PC-9 (cell line): ENCODE data around the gene THBD. TPM values are rescaled to one million over a fixed set of nuclear protein-coding genes. Genes with fewer than 3 reads are reported as not detected.

ENCODE experiments used
- BruUV-seq: library from RNA; stranded (reverse); fragments of 400-500 nt; replicated peaks from 2 replicates; lab custom pipeline; 2021; lab: Mats Ljungman, UMichigan
- CTCF ChIA-PET: fragments of 300-600 bp; sonication (Branson Sonifier 250); formaldehyde crosslinking; loops from one replicate; lab custom pipeline; 2022; ENCODE audit warnings: antibody characterized with exemption; lab: Charles Lee
- POLR2A ChIA-PET: fragments of 300-600 bp; sonication (Branson Sonifier 250); formaldehyde crosslinking; loops from one replicate; lab custom pipeline; 2022; ENCODE audit warnings: antibody characterized with exemption; ENCODE audit not compliant: unreplicated experiment; lab: Charles Lee
- DNase-seq, 2 experiments: peaks; one replicate each; pipeline versions ENCODE4 v3.0.0 to v3.0.0-alpha.2; 2015 to 2022; ENCODE audit warnings: mixed read lengths in 1 of 2
- H2AFZ ChIP-seq: fragments of 200-600 bp; sonication (generic); 2 replicates; pipeline ENCODE4 v1.8.1; 2017; ENCODE audit warnings: antibody characterized with exemption
- H3F3A ChIP-seq: fragments of 200-600 bp; sonication (generic); 2 replicates; pipeline ENCODE4 v1.8.1; 2017; ENCODE audit warnings: antibody characterized with exemption, mild to moderate bottlenecking, low read depth; ENCODE audit not compliant: insufficient read depth
- H3K27ac ChIP-seq: fragments of 200-600 bp; sonication (generic); 2 replicates; pipeline ENCODE4 v1.6.1; 2016; ENCODE audit warnings: mixed run types
- H3K27me3 ChIP-seq: fragments of 200-600 bp; sonication (generic); 2 replicates; pipeline ENCODE4 v1.6.1; 2016; ENCODE audit warnings: low read depth, mixed run types; ENCODE audit not compliant: insufficient read depth
- H3K36me3 ChIP-seq: fragments of 200-600 bp; sonication (generic); 2 replicates; pipeline ENCODE4 v1.6.1; 2016; ENCODE audit warnings: low read depth, mixed run types
- H3K4me1 ChIP-seq: fragments of 200-600 bp; sonication (generic); replicated peaks from 2 replicates; pipeline ENCODE4 v1.6.1; 2016; ENCODE audit warnings: mixed run types; ENCODE audit not compliant: insufficient read depth
- H3K4me2 ChIP-seq: fragments of 200-600 bp; sonication (generic); 2 replicates; pipeline ENCODE4 v1.6.1; 2017; ENCODE audit warnings: mixed run types
- H3K4me3 ChIP-seq: fragments of 200-600 bp; sonication (generic); 2 replicates; pipeline ENCODE4 v1.6.1; 2016; ENCODE audit warnings: mixed run types
- H3K79me2 ChIP-seq: fragments of 200-600 bp; sonication (generic); 2 replicates; pipeline ENCODE4 v1.6.1; 2017; ENCODE audit warnings: low read depth, mixed run types
- H3K9me2 ChIP-seq: fragments of 200-600 bp; sonication (generic); 2 replicates; pipeline ENCODE4 v1.8.1; 2017; ENCODE audit warnings: mild to moderate bottlenecking; ENCODE audit not compliant: insufficient read depth
- H3K9me3 ChIP-seq: fragments of 200-600 bp; sonication (generic); 2 replicates; pipeline ENCODE4 v1.8.1; 2016; ENCODE audit warnings: low read depth; ENCODE audit not compliant: insufficient read depth
- H4K20me1 ChIP-seq: fragments of 200-600 bp; sonication (generic); 2 replicates; pipeline ENCODE4 v1.8.1; 2017; ENCODE audit not compliant: insufficient read depth
- EZH2 ChIP-seq: fragments of 200-600 bp; sonication (generic); IDR thresholded peaks from 2 replicates; pipeline ENCODE4 v1.8.0; 2017; ENCODE audit warnings: antibody characterized with exemption, low read depth
- intact Hi-C: fragments of 100-400 bp; cut with micrococcal nuclease; formaldehyde crosslinking; loops from one replicate; pipeline ENCODE4 v1.10.0; 2022; ENCODE audit not compliant: unreplicated experiment
- total RNA-seq: library from RNA; stranded (reverse); gene quantifications from 2 replicates; pipeline ENCODE4 v1.2.3, GENCODE V29; 2021
- TF ChIP-seq, protein P1 (sequence below): fragments of 200-600 bp; sonication (generic); conservative IDR thresholded peaks from 2 replicates; pipeline ENCODE4 v1.6.1; 2017; ENCODE audit warnings: mixed run types, antibody characterized with exemption, mild to moderate bottlenecking, moderate library complexity

The THBD gene
- total RNA-seq, 1 experiment from 2014 or later, result 1.7 TPM

- ChIA-PET POLR2A (no interaction called here), CTCF (no interaction called here)
- Histone ChIP-seq H3K79me2 (no peaks in the 10 kb centered on the region), H3K4me3 (no peak overlapping the region), H3K4me2 (no peak overlapping the region), H3K27ac (no peak overlapping the region), H4K20me1 (no peaks in the 10 kb centered on the region), H3K9me2 (no peaks in the 10 kb centered on the region), H3K9me3 (no peaks in the 10 kb centered on the region), H3K4me1 (no peaks in the 10 kb centered on the region), H2AFZ (no peak overlapping the region), H3K36me3 (no peaks in the 10 kb centered on the region), H3F3A (no peaks in the 10 kb centered on the region), H3K27me3 (peaks cover 3% of the 10 kb centered on the region; the same call in 1 of the 2 replicates)
- no TSS peak for BruUV-seq
- TF ChIP-seq, protein P1, sequence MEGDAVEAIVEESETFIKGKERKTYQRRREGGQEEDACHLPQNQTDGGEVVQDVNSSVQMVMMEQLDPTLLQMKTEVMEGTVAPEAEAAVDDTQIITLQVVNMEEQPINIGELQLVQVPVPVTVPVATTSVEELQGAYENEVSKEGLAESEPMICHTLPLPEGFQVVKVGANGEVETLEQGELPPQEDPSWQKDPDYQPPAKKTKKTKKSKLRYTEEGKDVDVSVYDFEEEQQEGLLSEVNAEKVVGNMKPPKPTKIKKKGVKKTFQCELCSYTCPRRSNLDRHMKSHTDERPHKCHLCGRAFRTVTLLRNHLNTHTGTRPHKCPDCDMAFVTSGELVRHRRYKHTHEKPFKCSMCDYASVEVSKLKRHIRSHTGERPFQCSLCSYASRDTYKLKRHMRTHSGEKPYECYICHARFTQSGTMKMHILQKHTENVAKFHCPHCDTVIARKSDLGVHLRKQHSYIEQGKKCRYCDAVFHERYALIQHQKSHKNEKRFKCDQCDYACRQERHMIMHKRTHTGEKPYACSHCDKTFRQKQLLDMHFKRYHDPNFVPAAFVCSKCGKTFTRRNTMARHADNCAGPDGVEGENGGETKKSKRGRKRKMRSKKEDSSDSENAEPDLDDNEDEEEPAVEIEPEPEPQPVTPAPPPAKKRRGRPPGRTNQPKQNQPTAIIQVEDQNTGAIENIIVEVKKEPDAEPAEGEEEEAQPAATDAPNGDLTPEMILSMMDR, result no peak
- TF ChIP-seq EZH2, result no peak
- DNase-seq, result no peak
- intact Hi-C loops, result no loop called here
Measured at GRCh38 chr20:22998476-22998875, 51.0 kb downstream of the THBD start.

DNA sequence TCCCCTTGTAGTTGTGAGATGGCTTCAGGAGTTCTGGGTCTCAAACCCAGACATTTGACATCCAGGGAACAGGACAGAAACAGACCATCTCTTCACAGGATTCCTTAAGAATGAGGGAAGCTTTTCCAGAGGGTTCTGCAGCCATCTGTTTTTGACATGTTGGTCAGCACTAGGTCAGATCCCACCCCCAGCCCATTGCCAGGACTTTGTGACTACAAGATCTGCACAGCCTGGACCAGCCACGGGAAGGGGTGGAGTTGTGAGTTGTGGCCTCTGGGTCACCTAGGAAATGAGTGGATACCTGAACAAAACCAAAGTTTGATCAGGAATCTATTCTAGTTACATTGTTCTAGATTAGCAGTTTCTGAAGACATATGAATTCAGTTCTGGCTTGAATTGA, 53.5 kb downstream of the THBD start:
- Histone ChIP-seq H3K4me3 (no peak overlapping the region), H3F3A (no peaks in the 10 kb centered on the region), H3K79me2 (no peaks in the 10 kb centered on the region), H3K27ac (no peak overlapping the region), H4K20me1 (no peaks in the 10 kb centered on the region), H3K9me3 (no peaks in the 10 kb centered on the region), H3K27me3 (peaks cover 9% of the 10 kb centered on the region; the same call in 1 of the 2 replicates), H2AFZ (no peak overlapping the region), H3K36me3 (no peaks in the 10 kb centered on the region), H3K4me2 (no peak overlapping the region), H3K4me1 (no peaks in the 10 kb centered on the region), H3K9me2 (no peaks in the 10 kb centered on the region)
- ChIA-PET POLR2A (no interaction called here), CTCF (no interaction called here)
- no peak for DNase-seq
- BruUV-seq, result no TSS peak
- TF ChIP-seq, protein P1, result no peak
- TF ChIP-seq EZH2, result no peak
- intact Hi-C loops, result no loop called here

Other genes with a start within 250 kb of the THBD start
- gene SSTR4, start 14.4 kb downstream of the THBD start, total RNA-seq, result not detected in 2 replicates
- gene CD93, start 36.7 kb upstream of the THBD start, total RNA-seq, result 0.07 TPM in 1 of 2 replicates, not detected in the other